Medulla oblongata (tissue), 1 donor: ENCODE measurements around the gene CRYM.

Experiments used
- DNase-seq: peaks from one replicate; pipeline ENCODE4 v3.0.0-alpha.2; 2015; ENCODE audit errors: extremely low spot score

The CRYM gene

GRCh38 chr16:21244518-21245215 lies 33.4 kb downstream of the CRYM start:
- no peak for DNase-seq

- DNase-seq: no peak
Measured at GRCh38 chr16:21242756-21243155, 35.3 kb downstream of the CRYM start.

- DNase-seq: no peak
Measured at GRCh38 chr16:21239646-21240045, 38.4 kb downstream of the CRYM start.

- no peak for DNase-seq
Measured at GRCh38 chr16:21236831-21237230, 41.3 kb downstream of the CRYM start.

GRCh38 chr16:21235199-21235585 lies 42.9 kb downstream of the CRYM start:
- DNase-seq: no peak

- no peak for DNase-seq
Measured at GRCh38 chr16:21233521-21234150, 44.5 kb downstream of the CRYM start, which contains the start of gene ANKS4B. TSS of gene ANKS4B (plus strand) at chr16:21233699. CDS start at chr16:21233738, 39 bp downstream.

GRCh38 chr16:21233045-21233520 lies 45.0 kb downstream of the CRYM start:
- DNase-seq: no peak

GRCh38 chr16:21228361-21228872 lies 49.7 kb downstream of the CRYM start:
- no peak for DNase-seq

GRCh38 chr16:21227866-21228265 lies 50.2 kb downstream of the CRYM start:
- DNase-seq: no peak

GRCh38 chr16:21226749-21227148 lies 51.3 kb downstream of the CRYM start:
- peak; percentile 15 for DNase-seq

GRCh38 chr16:21224800-21225199 lies 53.3 kb downstream of the CRYM start:
- no peak for DNase-seq

- no peak for DNase-seq
Measured at GRCh38 chr16:21223787-21224186, 54.3 kb downstream of the CRYM start.

GRCh38 chr16:21222495-21223337 lies 55.4 kb downstream of the CRYM start:
- no peak for DNase-seq

- DNase-seq: no peak
Measured at GRCh38 chr16:21219551-21219950, 58.5 kb downstream of the CRYM start.

GRCh38 chr16:21218153-21218552 lies 59.9 kb downstream of the CRYM start:
- no peak for DNase-seq

- DNase-seq: no peak
Measured at GRCh38 chr16:21217121-21217520, 61.0 kb downstream of the CRYM start.

GRCh38 chr16:21214086-21214485 lies 64.0 kb downstream of the CRYM start:
- DNase-seq: no peak

- no peak for DNase-seq
Measured at GRCh38 chr16:21211486-21211885, 66.6 kb downstream of the CRYM start, which contains the start of gene ZP2. TSS of gene ZP2 (minus strand) at chr16:21211574. CDS start at chr16:21211547, 27 bp downstream.
